Kidney (tissue), 22 donors: ENCODE results near the gene KRTAP2-3. TPM values are rescaled to one million over a fixed set of nuclear protein-coding genes. Genes with fewer than 3 reads are reported as not detected.
"Not testable (repeated sequence)": the region's sequence is repeated elsewhere in the genome, so short reads cannot be mapped to it uniquely, and the experiment has no call there.

ENCODE experiments used
- DNase-seq, 5 donors: peaks; one replicate each; pipeline ENCODE4 v3.0.0-alpha.2; 2013 to 2020
- FAIRE-seq: peaks from 2 replicates; lab custom pipeline; 2012; peaks lifted over from hg19 to GRCh38; lab: Jason Lieb, UNC
- H3K27ac ChIP-seq, 2 donors: one replicate each; pipeline ENCODE4 v1.7.0; 2013; ENCODE audit warnings: low read depth in 2 of 2, low read length in 2 of 2, inconsistent platforms in 1 of 2
- H3K27me3 ChIP-seq: one replicate; pipeline ENCODE4 v1.7.1; 2013; ENCODE audit warnings: low read length, inconsistent platforms; ENCODE audit not compliant: control insufficient read depth, insufficient read depth
- H3K36me3 ChIP-seq, 3 donors: one replicate each; pipeline versions ENCODE4 v1.7.0 to v1.7.1; 2013; ENCODE audit warnings: low read length in 3 of 3, control low read depth in 1 of 3, inconsistent platforms in 1 of 3; ENCODE audit not compliant: insufficient read depth in 3 of 3, control insufficient read depth in 2 of 3
- H3K4me1 ChIP-seq, 3 donors: one replicate each; pipeline versions ENCODE4 v1.7.0 to v1.7.1; 2013; ENCODE audit warnings: low read length in 3 of 3, inconsistent platforms in 1 of 3, low read depth in 1 of 3; ENCODE audit not compliant: control insufficient read depth in 2 of 3, insufficient read depth in 2 of 3
- H3K4me3 ChIP-seq, 3 donors: one replicate each; pipeline versions ENCODE4 v1.7.0 to v1.8.1; 2013; ENCODE audit warnings: low read length in 3 of 3, control low read depth in 1 of 3, inconsistent platforms in 1 of 3
- H3K9ac ChIP-seq, 3 donors: one replicate each; pipeline versions ENCODE4 v1.7.0 to v1.7.1; 2013; ENCODE audit warnings: low read length in 3 of 3, control low read depth in 1 of 3, inconsistent platforms in 1 of 3
- H3K9me3 ChIP-seq, 3 donors: one replicate each; pipeline versions ENCODE4 v1.7.0 to v1.7.1; 2013; ENCODE audit warnings: low read length in 3 of 3, control low read depth in 1 of 3, inconsistent platforms in 1 of 3; ENCODE audit not compliant: control insufficient read depth in 2 of 3, insufficient read depth in 1 of 3
- intact Hi-C: fragments of 100-400 bp; cut with DNase I; formaldehyde crosslinking; loops from one replicate; pipeline ENCODE4 v1.11.1; 2022
- long read RNA-seq, 10 donors: library from polyadenylated mRNA in 1 of 10; unstranded in 1 of 10; transcript quantifications; one replicate each; pipeline ENCODE4 v2.0.0 and lab custom pipeline, GENCODE V29; 2021 to 2026
- polyA plus RNA-seq: library from polyadenylated mRNA; stranded (reverse); fragments of 350-450 nt; fragmentation: Illumina TruSeq; extraction: RNeasy Lipid Tissue Mini Kit (QIAGEN cat#74804); gene quantifications from one replicate; pipeline ENCODE4 v1.2.3, GENCODE V29; 2014; ENCODE audit warnings: low read depth, low replicate concordance; ENCODE audit not compliant: insufficient read depth
- total RNA-seq: library from RNA; stranded (reverse); fragmentation: NEBNext Ultra II Directional; extraction: Animal tissue kit (Norgen Biotek cat#: 25700); gene quantifications from one replicate; pipeline ENCODE4 v1.2.1, GENCODE V29; 2021
- TF ChIP-seq, protein P1 (sequence below): IDR thresholded peaks from 3 replicates; pipeline ENCODE4 v1.5.1; 2012; ENCODE audit warnings: mild to moderate bottlenecking, moderate library complexity, borderline replicate concordance; ENCODE audit not compliant: insufficient read depth; ENCODE audit errors: extremely low read depth
- donor health status: control.
- donor health status: control.
- donor health status: control.
- donor health status: control.
- donor health status: control.
- donor health status: DM: yes; HTN: yes; CAD: no.
- donor health status: Normal renal cell carcinoma (clear cell type).

Gene KRTAP2-3
- 0.28 TPM for total RNA-seq
- polyA plus RNA-seq: not detected
- long read RNA-seq, donor 1: 0 reads
- long read RNA-seq, donor 2: 0 reads
- long read RNA-seq, donor 3: 0 reads
- long read RNA-seq, donor 4: 0 reads
- long read RNA-seq, donor 5: 0 reads
- long read RNA-seq, donor 6: 0 reads
- long read RNA-seq, donor 7: 0 reads
- long read RNA-seq, donor 8: 0 reads
- long read RNA-seq, donor 9: 0 reads
- long read RNA-seq, donor 10: 0 reads

DNA sequence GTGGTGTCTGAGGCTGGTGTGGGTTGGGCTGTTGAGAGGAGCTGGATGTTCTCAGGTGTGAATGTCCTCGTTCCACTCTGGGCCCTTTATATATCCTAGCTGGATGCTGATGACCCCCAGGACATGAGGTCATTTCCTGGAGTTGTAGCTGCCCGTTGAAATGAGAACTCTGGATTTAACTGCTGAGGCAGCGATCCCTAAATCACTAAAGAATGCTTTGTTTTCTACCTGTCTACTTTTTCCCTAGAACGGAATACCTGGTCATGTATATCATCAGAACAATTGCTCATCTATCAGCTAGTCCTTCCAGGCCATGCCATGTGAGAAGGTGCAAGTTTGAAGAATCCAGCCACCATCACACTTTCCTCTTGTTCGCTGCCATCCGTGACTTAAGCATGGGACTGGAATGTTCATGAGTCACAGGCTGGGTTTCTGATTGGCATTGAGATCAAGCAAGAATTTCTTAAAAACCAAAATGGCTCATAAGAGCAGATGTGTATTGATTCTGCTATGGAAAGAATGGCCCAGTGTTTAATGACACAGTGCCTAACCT is at the start of gene KRTAP2-3:
TSS of gene KRTAP2-3 (minus strand) at position 63 of the 553 bp plus-strand sequence. CDS start 64 bp downstream, outside the sequence.
- H3K36me3 ChIP-seq: no peaks in the 10 kb centered on the region
- H3K9me3 ChIP-seq: no peaks in the 10 kb centered on the region
- no peak within 1 kb of the TSS for H3K27ac ChIP-seq
- H3K4me1 ChIP-seq: no peaks in the 10 kb centered on the region
- H3K27me3 ChIP-seq: no peaks in the 10 kb centered on the region
- FAIRE-seq: no peak
- peak in 2 of 5 donors; percentile 8 to 14 for DNase-seq
- H3K4me3 ChIP-seq: no peak within 1 kb of the TSS
- intact Hi-C loops: no loop called here
- no peak within 1 kb of the TSS for H3K9ac ChIP-seq
- TF ChIP-seq, protein P1, sequence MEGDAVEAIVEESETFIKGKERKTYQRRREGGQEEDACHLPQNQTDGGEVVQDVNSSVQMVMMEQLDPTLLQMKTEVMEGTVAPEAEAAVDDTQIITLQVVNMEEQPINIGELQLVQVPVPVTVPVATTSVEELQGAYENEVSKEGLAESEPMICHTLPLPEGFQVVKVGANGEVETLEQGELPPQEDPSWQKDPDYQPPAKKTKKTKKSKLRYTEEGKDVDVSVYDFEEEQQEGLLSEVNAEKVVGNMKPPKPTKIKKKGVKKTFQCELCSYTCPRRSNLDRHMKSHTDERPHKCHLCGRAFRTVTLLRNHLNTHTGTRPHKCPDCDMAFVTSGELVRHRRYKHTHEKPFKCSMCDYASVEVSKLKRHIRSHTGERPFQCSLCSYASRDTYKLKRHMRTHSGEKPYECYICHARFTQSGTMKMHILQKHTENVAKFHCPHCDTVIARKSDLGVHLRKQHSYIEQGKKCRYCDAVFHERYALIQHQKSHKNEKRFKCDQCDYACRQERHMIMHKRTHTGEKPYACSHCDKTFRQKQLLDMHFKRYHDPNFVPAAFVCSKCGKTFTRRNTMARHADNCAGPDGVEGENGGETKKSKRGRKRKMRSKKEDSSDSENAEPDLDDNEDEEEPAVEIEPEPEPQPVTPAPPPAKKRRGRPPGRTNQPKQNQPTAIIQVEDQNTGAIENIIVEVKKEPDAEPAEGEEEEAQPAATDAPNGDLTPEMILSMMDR: no peak

DNA sequence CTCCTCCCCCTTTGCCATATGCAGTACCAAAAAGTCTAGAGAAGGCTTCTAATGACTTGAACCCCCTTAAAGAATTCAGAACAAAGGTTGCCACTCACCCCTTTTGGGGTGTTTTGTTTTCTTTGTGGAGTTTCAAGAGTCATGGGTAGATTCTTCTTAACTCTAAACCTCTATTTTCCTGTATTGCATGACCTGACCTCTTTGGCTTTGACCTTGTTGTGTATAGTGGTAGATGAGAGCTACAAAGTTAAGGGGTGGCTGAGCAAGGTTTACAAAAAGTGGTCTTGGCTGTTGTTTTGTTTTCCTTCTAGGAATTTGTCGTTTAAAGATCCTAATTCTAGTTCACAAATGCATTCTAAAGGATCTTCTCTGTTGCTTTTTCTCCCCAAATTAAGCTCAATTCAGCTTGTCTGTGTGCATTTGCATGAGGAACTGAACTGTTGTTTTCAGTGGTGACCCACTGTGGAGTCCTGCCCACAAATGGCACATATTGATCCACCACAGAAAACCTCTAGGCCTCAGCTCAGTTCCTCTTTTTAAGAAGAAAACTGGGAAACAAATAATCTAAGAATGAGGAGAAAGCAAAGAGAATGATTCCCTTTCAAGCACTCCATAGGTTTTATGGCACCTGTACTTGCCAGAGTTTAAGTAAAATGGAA is 48.9 kb upstream of the KRTAP2-3 start:
- H3K36me3 ChIP-seq, intact Hi-C loops, H3K4me3 ChIP-seq, H3K27me3 ChIP-seq, FAIRE-seq, H3K27ac ChIP-seq, H3K9me3 ChIP-seq, H3K9ac ChIP-seq, H3K4me1 ChIP-seq, DNase-seq: not testable (repeated sequence)

- Histone ChIP-seq H3K9ac (no peak overlapping the region), H3K36me3 (no peaks in the 10 kb centered on the region), H3K27me3 (no peaks in the 10 kb centered on the region), H3K4me1 (no peaks in the 10 kb centered on the region), H3K9me3 (no peaks in the 10 kb centered on the region), H3K27ac (no peak overlapping the region), H3K4me3 (no peak overlapping the region)
- intact Hi-C loops: no loop called here
- TF ChIP-seq, protein P1: no peak
- FAIRE-seq (no peak), DNase-seq (no peak)
Measured at GRCh38 chr17:41107941-41108450, 48.1 kb upstream of the KRTAP2-3 start.

GRCh38 chr17:41105347-41105746 is 45.4 kb upstream of the KRTAP2-3 start, which contains the start of gene KRTAP4-9:
KRTAP4-9 (plus strand) TSS chr17:41105389; CDS start chr17:41105389, 0 bp downstream.
- intact Hi-C loops, H3K9me3 ChIP-seq, H3K4me1 ChIP-seq, H3K27me3 ChIP-seq, H3K36me3 ChIP-seq, FAIRE-seq, H3K27ac ChIP-seq, H3K9ac ChIP-seq, H3K4me3 ChIP-seq, DNase-seq: not testable (repeated sequence)

- peak; percentile 13 for FAIRE-seq
Measured at GRCh38 chr17:41104386-41105038, 44.6 kb upstream of the KRTAP2-3 start.

More at GRCh38 chr17:41104386-41105038, 44.6 kb upstream of the KRTAP2-3 start:
- H3K36me3 ChIP-seq, H3K4me3 ChIP-seq, H3K27me3 ChIP-seq, H3K9ac ChIP-seq, H3K9me3 ChIP-seq, DNase-seq, intact Hi-C loops, H3K27ac ChIP-seq, H3K4me1 ChIP-seq: not testable (repeated sequence)
